GM12891 (cell line): ENCODE measurements around the gene MRPL9.
"Not testable (repeated sequence)": the region's sequence is repeated elsewhere in the genome, so short reads cannot be mapped to it uniquely, and the experiment has no call there.

Experiments used
- PAX5 ChIP-seq: IDR thresholded peaks from 2 replicates; pipeline ENCODE4 v1.6.1; 2011; ENCODE audit warnings: low read length, moderate library complexity, mild to moderate bottlenecking; ENCODE audit not compliant: insufficient read depth, severe bottlenecking
- POLR2A ChIP-seq: IDR thresholded peaks from 2 replicates; pipeline ENCODE4 v1.6.1; 2011; ENCODE audit warnings: low read depth, low read length, control low read depth
- POLR2AphosphoS5 ChIP-seq: IDR thresholded peaks from 2 replicates; pipeline ENCODE4 v1.6.1; 2011; ENCODE audit warnings: low read depth, low read length, control low read depth
- TAF1 ChIP-seq: IDR thresholded peaks from 2 replicates; pipeline ENCODE4 v1.6.1; 2011; ENCODE audit warnings: low read depth, low read length, control low read depth

DNA sequence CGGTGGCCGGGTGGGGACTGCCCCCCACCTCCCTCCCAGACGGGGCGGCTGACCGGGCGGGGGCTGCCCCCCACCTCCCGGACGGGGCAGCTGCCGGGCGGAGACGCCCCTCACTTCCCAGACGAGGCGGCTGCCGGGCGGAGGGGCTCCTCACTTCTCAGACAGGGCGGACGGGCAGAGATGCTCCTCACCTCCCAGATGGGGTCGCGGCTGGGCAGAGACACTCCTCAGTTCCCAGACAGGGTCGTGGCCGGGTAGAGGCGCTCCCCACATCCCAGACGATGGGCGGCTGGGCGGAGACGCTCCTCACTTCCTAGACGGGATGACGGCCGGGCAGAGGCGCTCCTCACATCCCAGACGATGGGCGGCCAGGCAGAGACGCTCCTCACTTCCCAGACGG is 6.0 kb upstream of the MRPL9 start:
- TF ChIP-seq POLR2A, POLR2AphosphoS5, PAX5, TAF1: not testable (repeated sequence)
